Measurements from ENCODE around the gene NUMBL. TPM values are rescaled to one million over a fixed set of nuclear protein-coding genes. Genes with fewer than 3 reads are reported as not detected.

NUMBL gene
- total and polyA plus RNA-seq, 9 of the 15 experiments (the other 6 are each of a cell fraction or from before 2014, with no cell fraction given) = 0.39 to 38.6 (median 6.6) TPM

- TF ChIP-seq ZNF407 (IDR thresholded peaks at IDR 0.05; ENCODE audit: low read depth) (no peak), MECOM (CRISPR knock-in tag; IDR thresholded peaks at IDR 0.05) (0 out of 2 replicates have a peak, but pooled peaks have one; percentile 69), RFX7 (CRISPR knock-in tag; IDR thresholded peaks at IDR 0.05) (no peak), HDAC6 (IDR thresholded peaks at IDR 0.05; ENCODE audit: low read depth, low read length) (no peak), CHAMP1 (IDR thresholded peaks at IDR 0.05) (no peak), TFAM (CRISPR knock-in tag; conservative IDR thresholded peaks at IDR 0.05) (no peak), BRD4 (IDR thresholded peaks at IDR 0.05) (0 out of 2 replicates have a peak, but pooled peaks have one; percentile 38), CHD4 (IDR thresholded peaks at IDR 0.05; ENCODE audit: insufficient read depth, insufficient replicate concordance, low read depth, low read length, poor library complexity, severe bottlenecking) (peak; percentile 24), POLR2B (IDR thresholded peaks at IDR 0.05; ENCODE audit: low read depth, partially characterized antibody) (peak; percentile 67), ZNF699 (CRISPR knock-in tag; IDR thresholded peaks at IDR 0.05; ENCODE audit: insufficient replicate concordance) (no peak), ZNF316 (IDR thresholded peaks at IDR 0.05) (0 out of 2 replicates have a peak, but pooled peaks have one; percentile 12), ESRRA (IDR thresholded peaks at IDR 0.05; ENCODE audit: borderline replicate concordance, low read depth) (no peak), OTX1 (CRISPR knock-in tag; IDR thresholded peaks at IDR 0.05) (no peak)
Observed at GRCh38 chr19:40663695-40664692, 26.5 kb downstream of the NUMBL start (continued).

Data from K562 (cell line).